Liver (tissue), 3 donors: ENCODE results near the gene ATE1.

ENCODE experiments used
- ATF3 ChIP-seq: IDR thresholded peaks from 2 replicates; pipeline ENCODE4 v1.6.1; 2016; ENCODE audit warnings: antibody characterized with exemption
- CTCF ChIP-seq: fragments of 150-350 bp; IDR thresholded peaks from 2 replicates; pipeline ENCODE4 v1.5.1; 2017; ENCODE audit warnings: improper control_type of control experiment, low read depth, low read length; ENCODE audit not compliant: missing input control
- HNF4A ChIP-seq, 2 donors: conservative IDR thresholded peaks; 2 replicates each; pipeline ENCODE4 v1.6.1; 2016; ENCODE audit warnings: antibody characterized with exemption in 2 of 2, mild to moderate bottlenecking in 2 of 2
- HNF4G ChIP-seq: IDR thresholded peaks from 2 replicates; pipeline ENCODE4 v1.6.1; 2016; ENCODE audit warnings: antibody characterized with exemption
- JUND ChIP-seq, 2 donors: IDR thresholded peaks; 2 replicates each; pipeline ENCODE4 v1.6.1; 2016; ENCODE audit warnings: antibody characterized with exemption in 2 of 2
- MAX ChIP-seq: IDR thresholded peaks from 2 replicates; pipeline ENCODE4 v1.6.1; 2016; ENCODE audit warnings: antibody characterized with exemption
- NR2F2 ChIP-seq: IDR thresholded peaks from 2 replicates; pipeline ENCODE4 v1.6.1; 2016; ENCODE audit warnings: antibody characterized with exemption
- REST ChIP-seq: IDR thresholded peaks from 2 replicates; pipeline ENCODE4 v1.6.1; 2016; ENCODE audit warnings: antibody characterized with exemption, mild to moderate bottlenecking
- RXRA ChIP-seq, 2 donors: IDR thresholded peaks; 2 replicates each; pipeline ENCODE4 v1.6.1; 2017 to 2018; ENCODE audit warnings: antibody characterized with exemption in 2 of 2, mild to moderate bottlenecking in 1 of 2
- SP1 ChIP-seq: IDR thresholded peaks from 2 replicates; pipeline ENCODE4 v1.6.1; 2018; ENCODE audit warnings: antibody characterized with exemption, mild to moderate bottlenecking
- YY1 ChIP-seq: IDR thresholded peaks from 2 replicates; pipeline ENCODE4 v1.6.1; 2016; ENCODE audit warnings: antibody characterized with exemption, mild to moderate bottlenecking
- ZBTB33 ChIP-seq: IDR thresholded peaks from 2 replicates; pipeline ENCODE4 v1.6.1; 2016; ENCODE audit warnings: antibody characterized with exemption
- donor health status: healthy.
- donor health status: healthy.

GRCh38 chr10:121710207-121710606 is 217.6 kb downstream of the ATE1 start:
- TF ChIP-seq CTCF (no peak), REST (no peak), YY1 (no peak), ZBTB33 (no peak), JUND (IDR thresholded peaks at IDR 0.05) (no peak), RXRA (IDR thresholded peaks at IDR 0.05) (no peak), ATF3 (no peak), MAX (no peak), HNF4A (conservative IDR thresholded peaks at IDR 0.05) (no peak), HNF4G (no peak), SP1 (no peak), NR2F2 (no peak)
